GM21528 (cell line): ENCODE data around the gene KRT7.

Experiments
- ATAC-seq: cut with Tn5 transposase; IDR thresholded peaks from one replicate; pipeline ENCODE4 v1.9.1; 2021; ENCODE audit warnings: mild to moderate bottlenecking, moderate library complexity; ENCODE audit not compliant: unreplicated experiment, low FRiP score

KRT7 gene

GRCh38 chr12:52210925-52211650 is 22.0 kb upstream of the KRT7 start:
- no peak for ATAC-seq

DNA sequence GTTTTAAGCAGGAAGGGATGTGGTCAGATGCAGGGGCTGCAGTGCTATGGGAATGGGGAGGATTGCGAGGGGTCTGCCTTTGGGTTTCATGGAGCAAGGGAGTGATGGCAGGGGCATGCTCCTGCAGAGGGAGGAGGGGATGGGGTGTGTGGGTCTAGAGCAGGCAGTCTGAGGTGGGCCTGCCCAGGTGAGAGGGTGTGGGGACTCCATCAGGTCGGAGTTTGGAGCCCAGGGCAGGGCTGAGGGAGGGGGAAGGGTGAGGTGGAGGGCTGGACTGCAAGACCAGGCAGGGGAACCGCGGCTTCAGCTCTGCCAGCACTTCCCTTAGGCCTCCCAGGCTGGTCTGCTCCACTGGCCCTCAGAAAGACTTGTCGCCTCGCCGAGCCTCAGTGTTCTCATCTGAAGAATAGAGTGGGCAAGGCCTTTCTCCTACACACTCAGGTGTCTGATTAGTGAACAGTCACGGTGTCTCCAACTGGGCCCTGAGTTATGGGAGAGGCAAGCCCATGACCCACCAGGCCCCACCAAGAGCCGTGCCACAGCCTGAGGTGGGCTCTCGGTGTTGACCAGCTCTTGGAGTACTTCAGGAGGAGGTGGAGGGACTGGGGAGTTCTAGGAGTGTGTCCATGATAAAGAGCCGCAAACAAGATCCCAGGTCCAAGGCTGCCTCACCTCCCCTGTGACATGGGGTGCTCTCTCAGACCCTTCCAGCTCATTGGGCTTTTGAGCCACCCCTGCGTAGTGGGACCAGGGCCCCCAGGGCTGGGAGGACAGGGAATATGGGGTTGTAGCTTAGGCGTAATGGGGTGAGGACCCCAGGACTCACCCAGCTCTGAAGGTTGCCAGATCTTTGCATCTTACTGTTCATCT is 21.1 kb upstream of the KRT7 start:
- no peak for ATAC-seq

GRCh38 chr12:52212701-52213563 is 20.1 kb upstream of the KRT7 start:
- ATAC-seq, result no peak

- ATAC-seq, result no peak
These were observed 19.3 kb upstream of the KRT7 start for GRCh38 chr12:52213564-52214420.

DNA sequence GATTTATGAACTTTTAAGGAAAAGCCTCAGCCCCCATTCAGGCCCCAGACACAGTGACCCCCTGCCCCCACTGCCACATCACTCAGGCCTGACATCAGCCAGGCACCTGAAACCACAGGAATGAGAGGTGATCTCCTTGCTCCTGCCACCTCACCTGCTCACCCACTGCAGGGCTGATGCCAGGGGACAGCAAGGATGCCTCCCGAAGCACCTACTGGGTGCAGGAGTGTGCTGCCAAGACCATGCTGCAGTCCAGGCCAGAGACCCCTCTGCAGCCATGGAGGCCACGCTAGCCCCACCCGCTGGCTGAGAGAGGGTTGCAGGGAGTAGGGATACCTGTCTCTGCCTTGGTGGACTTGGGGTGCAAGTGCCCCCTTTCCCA is 18.6 kb upstream of the KRT7 start:
- no peak for ATAC-seq

- no peak for ATAC-seq
These were observed 17.4 kb upstream of the KRT7 start for GRCh38 chr12:52215587-52216031.

GRCh38 chr12:52216100-52216499 is 16.9 kb upstream of the KRT7 start:
- ATAC-seq, result no peak

DNA sequence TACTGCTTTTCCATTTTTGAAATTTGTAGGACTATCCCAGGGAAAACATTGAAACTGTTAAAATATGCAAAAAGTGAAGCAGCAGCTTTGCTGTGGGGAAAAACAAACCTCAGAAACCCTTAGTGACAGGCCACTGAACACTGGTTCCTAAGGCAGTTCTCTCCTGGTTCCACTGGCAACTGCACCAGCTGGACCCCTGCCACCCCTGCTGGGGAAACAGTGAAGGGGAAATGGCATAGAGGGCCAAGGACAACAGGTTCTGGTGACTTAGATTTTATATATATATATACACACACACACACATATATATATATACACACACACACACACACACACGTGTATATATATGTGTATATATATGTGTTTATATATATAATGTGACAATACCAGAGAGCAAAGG is 16.2 kb upstream of the KRT7 start:
- no peak for ATAC-seq

DNA sequence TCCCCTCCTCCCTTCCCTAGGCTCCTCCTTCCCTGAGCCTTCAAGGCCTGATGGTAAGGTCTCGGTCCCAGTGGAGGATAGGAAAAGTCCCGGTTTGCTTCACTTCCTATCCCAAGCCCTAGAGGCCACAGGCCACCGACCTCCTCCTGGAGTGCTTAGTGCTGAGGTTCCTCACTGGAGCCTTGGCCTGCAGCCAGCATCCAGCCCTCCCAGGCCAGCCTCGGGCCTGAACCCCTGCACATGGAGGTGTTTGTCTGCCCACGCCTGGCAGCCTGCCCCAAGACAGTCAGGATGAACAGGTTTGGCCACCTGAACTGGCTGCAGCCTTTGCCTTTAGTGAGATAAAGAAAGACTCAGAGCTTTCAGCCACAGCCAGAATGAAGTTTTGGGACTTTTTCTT is 15.8 kb upstream of the KRT7 start:
- no peak for ATAC-seq

- no peak for ATAC-seq
These were observed 15.0 kb upstream of the KRT7 start for GRCh38 chr12:52218001-52218400.

- no peak for ATAC-seq
These were observed 12.6 kb upstream of the KRT7 start for GRCh38 chr12:52220477-52220876.

DNA sequence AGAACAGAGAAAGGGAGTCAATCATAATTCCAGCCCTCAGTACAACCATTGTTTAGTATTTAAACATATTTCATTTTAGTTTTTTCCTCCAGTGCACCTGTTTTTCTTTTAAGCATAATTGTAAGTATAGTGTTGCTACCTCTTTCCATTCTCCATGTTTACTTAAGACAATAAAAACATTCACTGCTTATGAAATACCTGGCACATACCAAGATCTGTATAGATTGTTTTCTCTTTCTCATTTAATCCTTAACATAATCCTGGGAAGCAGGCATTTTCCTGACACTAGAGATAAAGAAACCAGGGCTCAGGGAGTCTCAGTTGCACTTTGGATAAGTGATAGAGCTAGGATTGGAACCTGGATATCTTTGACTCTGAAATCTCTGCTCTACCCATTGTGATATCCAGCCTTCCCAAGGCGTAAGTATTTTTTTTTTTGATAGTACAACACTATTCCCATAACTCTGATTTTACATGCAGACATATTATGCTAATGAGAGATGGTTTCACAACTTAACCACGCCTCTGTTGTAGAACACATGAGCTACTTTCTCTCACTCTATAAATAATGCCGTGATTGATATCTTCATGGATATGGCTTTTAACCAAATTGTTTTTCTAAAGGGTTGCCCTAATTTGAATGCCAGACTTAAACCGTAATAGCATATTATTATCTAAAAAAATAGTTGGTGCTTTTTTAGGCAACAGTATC is 11.8 kb upstream of the KRT7 start:
- no peak for ATAC-seq

DNA sequence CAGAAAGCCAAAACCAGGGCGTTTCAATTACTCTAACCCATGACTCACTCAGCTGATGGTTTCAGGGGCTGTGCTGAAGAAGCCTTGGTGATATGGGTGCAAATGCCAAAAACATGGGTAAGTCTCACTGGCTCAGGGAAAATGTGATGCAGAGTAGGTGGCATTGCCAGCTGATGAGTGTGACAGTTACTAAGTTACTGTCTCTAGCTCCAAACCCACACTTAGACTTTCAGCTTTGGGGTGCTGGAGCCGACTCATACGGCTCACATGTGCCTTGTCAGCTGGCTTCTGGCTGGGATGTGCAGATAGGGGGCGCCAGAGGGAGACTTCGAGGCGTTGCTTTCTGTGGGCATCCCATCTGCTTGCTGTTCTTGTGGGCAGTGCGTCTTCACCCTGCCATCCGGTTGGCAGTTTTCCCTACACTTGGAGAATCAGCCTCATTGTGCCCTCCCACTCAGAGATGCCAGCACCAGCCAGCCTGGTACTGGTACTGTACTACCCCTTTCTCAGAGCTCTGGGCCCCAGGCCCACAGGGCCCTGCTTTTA is 11.1 kb upstream of the KRT7 start:
- no peak for ATAC-seq

DNA sequence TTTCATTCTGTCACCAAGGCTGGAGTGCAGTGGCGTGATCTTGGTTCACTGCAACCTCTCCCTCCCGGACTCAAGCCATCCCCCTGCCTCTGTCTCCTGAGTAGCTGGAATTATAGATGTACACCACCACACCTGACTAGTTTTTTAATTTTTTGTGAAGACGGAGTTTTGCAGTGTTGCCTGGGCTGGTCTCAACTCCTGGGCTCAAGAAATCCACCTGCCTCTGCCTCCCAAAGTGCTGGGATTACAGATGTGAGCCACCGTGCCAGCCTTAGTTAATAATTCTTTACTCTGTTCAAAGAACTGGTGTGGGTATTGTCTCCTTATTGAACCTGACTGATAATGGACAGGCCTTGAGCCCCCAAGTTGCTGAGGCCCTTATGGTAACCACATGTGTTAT is 10.4 kb upstream of the KRT7 start:
- no peak for ATAC-seq

GRCh38 chr12:52223406-52224039 is 9.5 kb upstream of the KRT7 start:
- ATAC-seq, result no peak

DNA sequence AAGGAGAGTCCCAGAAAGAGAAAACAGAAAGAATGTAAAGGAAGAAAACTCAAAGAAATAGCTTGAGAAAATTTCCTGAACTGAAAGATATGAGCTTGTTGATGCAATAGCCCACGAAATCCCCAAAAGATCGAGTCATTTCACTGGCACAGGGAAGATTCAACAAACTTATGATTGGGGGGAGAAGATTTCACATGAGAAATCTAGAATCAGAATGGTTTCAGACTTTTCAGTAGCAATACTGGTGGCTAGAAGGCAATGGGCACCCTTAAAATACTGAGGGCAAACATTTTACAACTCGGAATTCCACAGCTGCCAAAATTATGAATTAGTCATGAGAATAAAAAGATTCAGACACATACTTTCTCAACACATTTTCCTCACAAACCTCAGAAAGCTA is 8.9 kb upstream of the KRT7 start:
- no peak for ATAC-seq

DNA sequence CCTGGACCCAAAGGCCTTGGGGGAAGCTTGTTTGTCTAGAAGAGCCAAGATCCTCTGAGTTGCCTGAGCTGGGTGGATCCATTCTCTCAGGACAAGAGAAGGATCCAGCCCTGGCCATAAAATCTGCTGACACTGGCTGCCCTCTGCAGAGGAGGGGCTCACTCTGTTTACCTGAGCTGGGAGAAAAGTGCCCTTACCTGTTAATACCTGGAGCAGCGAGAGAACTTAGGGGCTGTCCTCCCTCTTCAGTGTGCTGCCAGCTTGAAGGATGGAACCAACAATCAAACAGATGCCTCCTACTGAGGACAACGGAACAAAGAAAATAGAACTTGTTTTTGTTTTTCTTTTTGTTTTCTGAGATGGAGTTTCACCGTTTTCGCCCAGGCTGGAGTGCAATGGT is 7.3 kb upstream of the KRT7 start:
- ATAC-seq, result no peak

DNA sequence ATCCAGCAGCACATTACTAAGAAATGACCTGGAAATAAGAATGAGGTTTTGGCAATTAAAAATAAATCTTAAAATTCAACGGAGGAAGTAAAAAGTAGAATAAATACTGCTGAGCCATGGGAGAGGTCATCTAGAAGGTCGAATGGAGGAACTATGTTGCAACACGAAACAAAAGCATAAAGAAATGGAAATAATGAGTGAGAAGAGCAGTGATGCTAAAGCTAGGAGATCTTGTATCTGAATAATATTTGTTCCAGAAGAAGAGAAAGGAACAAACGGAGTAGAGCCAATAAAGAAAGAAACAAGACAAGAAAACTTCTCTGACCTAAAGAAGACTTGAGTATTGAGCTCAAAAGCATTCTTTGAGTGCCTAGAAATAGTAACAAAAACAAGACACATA is 6.6 kb upstream of the KRT7 start:
- ATAC-seq, result no peak
